HEK293 (cell line): ENCODE results near the gene PRDM7.

Source experiments
- CTCF ChIA-PET: fragments of 350-600 bp; formaldehyde crosslinking; extraction: SDS; loops from one replicate; lab custom pipeline; 2021; ENCODE audit warnings: antibody characterized with exemption; lab: Yijun Ruan, JAX
- POLR2A ChIA-PET: fragments of 300-600 bp; formaldehyde crosslinking; extraction: SDS; loops from one replicate; lab custom pipeline; 2020; ENCODE audit warnings: antibody characterized with exemption, inconsistent platforms; lab: Yijun Ruan, JAX
- H3K27ac ChIP-seq: fragments of 200-500 bp; sonication (Bioruptor generic); 2 replicates; pipeline ENCODE4 v1.5.1; 2014; ENCODE audit warnings: low read depth, low read length, control low read depth, inconsistent platforms; ENCODE audit errors: extremely low read depth
- H3K36me3 ChIP-seq, 2 experiments: fragments of 200-500 bp in 1 of 2; sonication (Bioruptor generic) in 1 of 2; 1 replicate in 1 of 2; 2 replicates in 1 of 2; pipeline ENCODE4 v1.5.1; 2014 to 2017; ENCODE audit warnings: inconsistent platforms in 2 of 2, low read length in 2 of 2; ENCODE audit not compliant: control insufficient read depth in 2 of 2, insufficient read depth in 1 of 2
- H3K4me1 ChIP-seq: fragments of 200-500 bp; sonication (Bioruptor generic); 2 replicates; pipeline ENCODE4 v1.5.1; 2014; ENCODE audit warnings: mild to moderate bottlenecking, low read length, inconsistent platforms; ENCODE audit not compliant: control insufficient read depth, insufficient read depth
- H3K4me3 ChIP-seq: 2 replicates; pipeline ENCODE4 v1.5.1; 2011; ENCODE audit warnings: low read depth, mild to moderate bottlenecking, control low read depth, low read length, moderate library complexity
- H3K9me3 ChIP-seq: fragments of 200-500 bp; sonication (Bioruptor generic); 2 replicates; pipeline ENCODE4 v1.5.1; 2014; ENCODE audit warnings: low read depth, low read length, inconsistent platforms; ENCODE audit not compliant: control insufficient read depth, insufficient read depth
- BCL6B ChIP-seq: fragments of 450-650 bp; formaldehyde crosslinking; IDR thresholded peaks from 2 replicates; pipeline ENCODE4 v1.5.1; 2017; ENCODE audit warnings: missing biosample characterization, missing genetic modification characterization
- SCRT2 ChIP-seq: fragments of 450-650 bp; formaldehyde crosslinking; IDR thresholded peaks from 2 replicates; pipeline ENCODE4 v1.5.1; 2016; ENCODE audit warnings: missing biosample characterization, missing genetic modification characterization
- ZNF121 ChIP-seq: fragments of 450-650 bp; formaldehyde crosslinking; IDR thresholded peaks from 2 replicates; pipeline ENCODE4 v1.5.1; 2016; ENCODE audit warnings: missing biosample characterization, missing genetic modification characterization
- ZNF18 ChIP-seq: fragments of 450-650 bp; formaldehyde crosslinking; IDR thresholded peaks from 2 replicates; pipeline ENCODE4 v1.5.1; 2016; ENCODE audit warnings: missing biosample characterization, missing genetic modification characterization
- ZNF248 ChIP-seq: fragments of 450-650 bp; formaldehyde crosslinking; IDR thresholded peaks from 2 replicates; pipeline ENCODE4 v1.5.1; 2017; ENCODE audit warnings: missing biosample characterization, missing genetic modification characterization
- ZNF426 ChIP-seq: fragments of 450-650 bp; formaldehyde crosslinking; IDR thresholded peaks from 2 replicates; pipeline ENCODE4 v1.5.1; 2017; ENCODE audit warnings: missing biosample characterization, missing genetic modification characterization, mild to moderate bottlenecking, inconsistent platforms, moderate library complexity
- ZNF558 ChIP-seq: fragments of 450-650 bp; formaldehyde crosslinking; IDR thresholded peaks from 2 replicates; pipeline ENCODE4 v1.5.1; 2016; ENCODE audit warnings: missing biosample characterization, missing genetic modification characterization

PRDM7 gene

GRCh38 chr16:90042946-90043514 lies 34.1 kb downstream of the PRDM7 start:
- TF ChIP-seq BCL6B (tag by site-specific recombination) (no peak), ZNF558 (tag by site-specific recombination) (no peak)
- H3K27ac ChIP-seq = no peak overlapping the region
- CTCF ChIA-PET = interaction anchor here (0.6 to 1.1 kb wide), 2 partner anchors 39 to 133 kb away, joined by 3 read pairs; no protein-coding TSS in a partner anchor
- H3K9me3 ChIP-seq = no peaks in the 10 kb centered on the region
- POLR2A ChIA-PET = interaction anchor here (1.0 kb wide), 1 partner anchor 9 kb away, joined by 7 read pairs; no protein-coding TSS in a partner anchor
- H3K4me3 ChIP-seq = no peak overlapping the region
- peaks cover 0 to 60% of the 10 kb centered on the region in 2 experiments; a peak in 2 of 3 replicates for H3K36me3 ChIP-seq
- H3K4me1 ChIP-seq = no peaks in the 10 kb centered on the region

GRCh38 chr16:90041896-90042473 lies 35.1 kb downstream of the PRDM7 start:
- TF ChIP-seq ZNF248 (tag by site-specific recombination) = no peak
- TF ChIP-seq ZNF121 (tag by site-specific recombination) = no peak
- Histone ChIP-seq H3K4me1 (no peaks in the 10 kb centered on the region), H3K36me3 (peaks cover 0 to 70% of the 10 kb centered on the region in 2 experiments; a peak in 2 of 3 replicates), H3K4me3 (no peak overlapping the region), H3K9me3 (no peaks in the 10 kb centered on the region), H3K27ac (no peak overlapping the region)
- ChIA-PET CTCF (interaction anchor here (0.7 kb wide), 1 partner anchor 132 kb away, joined by 3 read pairs; no protein-coding TSS in a partner anchor), POLR2A (no interaction called here)

- H3K9me3 ChIP-seq = no peaks in the 10 kb centered on the region
- H3K4me3 ChIP-seq = no peak overlapping the region
- POLR2A ChIA-PET = no interaction called here
- CTCF ChIA-PET = interaction anchor here (0.7 kb wide), 1 partner anchor 138 kb away, joined by 3 read pairs; no protein-coding TSS in a partner anchor
- no peak overlapping the region for H3K27ac ChIP-seq
- H3K36me3 ChIP-seq = peaks cover 0 to 86% of the 10 kb centered on the region in 2 experiments; a peak in 2 of 3 replicates
- H3K4me1 ChIP-seq = no peaks in the 10 kb centered on the region
- TF ChIP-seq ZNF18 (tag by site-specific recombination) (no peak), SCRT2 (tag by site-specific recombination) (0 out of 2 replicates have a peak, but pooled peaks have one; percentile 25)
Measured at GRCh38 chr16:90040152-90041023, 36.7 kb downstream of the PRDM7 start.

GRCh38 chr16:90037276-90037675 lies 39.9 kb downstream of the PRDM7 start:
- Histone ChIP-seq H3K9me3 (no peaks in the 10 kb centered on the region), H3K36me3 (peaks cover 4 to 87% of the 10 kb centered on the region in 2 experiments; a peak in 2 of 3 replicates), H3K4me1 (no peaks in the 10 kb centered on the region), H3K27ac (no peak overlapping the region), H3K4me3 (no peak overlapping the region)
- POLR2A ChIA-PET = interaction anchor here (1.0 kb wide), 1 partner anchor 11 kb away, joined by 3 read pairs; no protein-coding TSS in a partner anchor
- no peak for TF ChIP-seq ZNF426 (tag by site-specific recombination)
- CTCF ChIA-PET = interaction anchor here (0.6 to 1.8 kb wide), 2 partner anchors 19 to 45 kb away, joined by 4 to 5 read pairs; no protein-coding TSS in a partner anchor
